NT2/D1 (cell line): ENCODE results near the gene LRSAM1.

Experiments
- SUZ12 ChIP-seq: IDR thresholded peaks from 2 replicates; pipeline ENCODE4 v1.6.1; 2011; ENCODE audit not compliant: insufficient read length, insufficient read depth; ENCODE audit errors: extremely low read depth
- ZNF274 ChIP-seq: IDR thresholded peaks from 2 replicates; pipeline ENCODE4 v1.6.1; 2011; ENCODE audit warnings: mild to moderate bottlenecking, low read depth, low read length

DNA sequence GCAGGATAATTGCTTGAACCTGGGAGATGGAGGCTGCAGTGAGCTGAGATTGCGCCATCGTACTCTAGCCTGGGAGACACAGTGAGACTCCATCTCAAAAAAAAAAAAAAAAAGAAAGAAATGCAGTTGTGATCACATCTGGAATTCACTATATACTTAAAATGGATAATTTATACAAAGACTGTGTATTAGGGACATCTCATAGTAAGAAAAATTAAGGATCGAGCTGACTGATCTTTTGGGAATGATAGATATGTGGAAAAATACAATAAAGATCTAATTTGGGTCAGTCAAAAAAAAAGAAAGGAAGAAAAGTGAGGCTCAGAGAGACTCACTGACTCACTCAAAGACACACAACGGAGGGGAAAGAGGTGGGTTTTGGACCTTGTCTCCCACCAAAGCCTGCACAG, 87.5 kb downstream of the LRSAM1 start:
- no peak for TF ChIP-seq SUZ12
- no peak for TF ChIP-seq ZNF274
